Measurements from ENCODE around the gene ETFA.

The ETFA gene

GRCh38 chr15:76192715-76193114 lies 118.6 kb downstream of the ETFA start:
- DNase-seq = no peak

- no peak for DNase-seq
Measured at GRCh38 chr15:76191539-76192244, 119.6 kb downstream of the ETFA start.

DNA sequence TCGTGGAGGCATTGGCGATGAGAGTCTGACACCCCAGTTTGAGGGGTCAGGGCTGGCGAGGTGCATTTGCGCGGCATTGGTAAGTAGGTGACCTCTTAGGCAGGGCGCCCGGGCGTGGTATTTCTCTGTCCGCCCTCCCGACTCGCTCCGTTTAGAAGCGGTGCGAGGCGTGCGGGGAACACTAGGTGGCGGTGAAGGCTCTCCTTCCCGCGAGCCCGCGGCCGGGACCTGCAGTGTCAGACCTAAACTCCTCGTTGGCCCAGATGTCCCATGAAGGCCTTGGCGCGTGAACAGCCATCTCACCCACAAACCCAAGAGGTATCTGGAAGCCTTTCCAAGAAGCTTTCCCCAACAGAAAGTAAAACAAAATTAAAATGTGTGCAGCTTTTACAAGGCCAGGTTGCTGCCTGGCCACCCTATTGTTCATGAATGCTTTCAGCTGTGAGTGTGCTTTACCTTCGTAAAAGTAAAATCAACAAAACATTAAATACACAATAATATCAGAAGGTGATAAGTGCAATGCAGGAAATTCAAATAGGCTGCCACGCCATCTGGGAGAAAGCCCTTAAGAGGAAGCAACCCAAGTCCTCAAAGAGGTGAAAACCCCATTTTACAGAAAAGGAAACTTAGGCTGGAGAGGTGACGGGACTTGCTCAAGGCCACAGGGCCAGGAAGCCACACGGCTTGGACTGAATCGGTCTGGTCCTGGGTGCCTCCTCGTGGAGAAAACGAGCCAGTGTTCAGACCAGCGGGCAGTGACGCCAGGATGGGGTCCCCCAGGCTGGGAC lies 120.3 kb downstream of the ETFA start:
- peak; percentile 62 for DNase-seq

GRCh38 chr15:76190070-76190564 lies 121.2 kb downstream of the ETFA start:
- DNase-seq = no peak

- no peak for DNase-seq
Measured at GRCh38 chr15:76189106-76189505, 122.2 kb downstream of the ETFA start.

DNA sequence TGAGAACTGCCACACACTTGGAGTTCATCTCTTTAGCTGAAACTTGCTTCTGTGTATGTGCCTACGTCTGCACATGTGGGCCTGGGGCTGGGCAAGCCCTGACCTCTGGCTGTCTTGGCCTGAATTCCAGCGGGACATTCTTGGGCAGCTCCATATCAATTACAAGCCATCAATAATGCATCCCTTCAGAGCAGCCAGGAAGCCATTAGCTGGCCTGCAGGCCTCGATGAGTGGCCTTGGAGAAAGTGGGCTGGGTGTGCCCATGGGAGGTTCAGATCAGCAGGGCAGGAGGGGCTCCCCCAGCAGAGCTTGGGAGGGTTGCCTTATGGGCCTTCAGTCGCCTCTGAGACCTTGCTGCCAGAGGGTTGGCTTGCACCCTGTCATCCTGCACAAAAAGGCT lies 124.1 kb downstream of the ETFA start:
- DNase-seq = no peak

- no peak for DNase-seq
Measured at GRCh38 chr15:76185716-76186115, 125.6 kb downstream of the ETFA start.

DNA sequence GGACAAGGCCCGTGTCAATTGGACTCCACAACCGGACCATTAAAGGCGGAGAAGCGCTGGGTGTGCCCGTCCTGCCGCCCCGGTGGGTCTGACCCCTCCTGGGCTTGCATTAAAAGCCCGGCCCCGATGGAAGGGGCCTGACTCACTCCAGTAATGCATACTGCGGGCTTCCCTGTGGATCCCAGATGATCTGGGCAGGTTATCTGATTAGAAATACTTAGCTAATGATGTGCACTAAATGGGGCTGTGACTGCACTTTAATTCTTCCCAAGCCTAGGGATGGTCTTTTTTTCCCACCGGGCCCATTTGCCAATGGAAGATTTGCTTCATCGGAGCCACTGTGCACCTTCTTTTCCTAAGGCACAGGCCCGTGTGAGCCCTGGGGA lies 126.6 kb downstream of the ETFA start:
- no peak for DNase-seq

DNA sequence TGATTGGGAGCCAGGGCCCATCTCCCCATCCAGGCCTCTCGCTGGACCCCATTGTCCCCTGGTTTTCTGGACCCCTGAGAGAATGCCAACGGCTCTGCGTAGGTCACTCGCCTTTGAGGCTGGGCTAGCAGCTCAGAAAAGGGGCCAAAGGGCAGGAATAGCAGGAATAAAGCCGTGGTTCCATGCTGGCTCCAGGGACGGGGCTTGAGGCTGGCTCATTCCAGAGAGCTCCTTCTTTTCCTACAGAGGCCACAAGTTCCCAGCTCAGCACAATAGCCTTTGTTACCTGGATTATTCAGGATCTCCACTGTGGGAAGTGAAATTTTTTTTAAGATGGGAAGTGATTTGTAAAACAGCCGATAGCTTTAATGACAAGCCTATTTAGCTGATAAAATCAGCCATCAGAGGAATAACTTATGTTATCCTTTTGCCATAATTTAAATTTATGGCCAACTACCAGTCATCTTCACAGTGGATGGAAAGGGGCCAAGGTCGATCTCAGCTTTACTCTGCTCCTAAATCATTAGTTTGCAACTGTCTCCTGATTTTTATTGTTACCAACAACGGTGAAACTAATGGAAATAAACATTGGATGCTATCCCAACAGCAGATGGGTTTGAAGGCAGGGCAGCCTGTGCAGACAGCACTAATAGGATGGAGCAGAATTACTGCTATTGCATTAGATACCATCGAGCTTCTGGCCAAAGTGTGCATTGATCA lies 127.2 kb downstream of the ETFA start:
- DNase-seq = no peak

DNA sequence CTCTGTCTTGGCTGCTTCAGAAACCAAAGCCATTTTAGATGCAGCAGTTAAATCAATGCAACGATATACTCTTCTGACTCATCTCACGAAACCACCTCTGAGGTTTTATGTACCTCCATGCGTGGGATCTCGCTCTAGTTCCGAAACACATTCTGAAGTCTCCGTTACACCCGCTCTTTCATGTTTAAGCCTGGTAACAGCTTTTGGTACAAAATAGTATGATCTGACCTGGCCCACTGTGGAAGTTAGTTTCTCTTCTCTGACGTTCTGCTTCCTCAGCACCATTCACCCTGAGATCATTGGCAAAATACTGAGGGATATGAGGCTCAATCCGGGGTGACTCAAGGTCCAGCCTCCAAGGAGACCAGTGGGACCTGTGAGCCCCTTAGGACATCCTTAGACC lies 129.6 kb downstream of the ETFA start:
- no peak for DNase-seq

- no peak for DNase-seq
Measured at GRCh38 chr15:76180321-76180720, 130.9 kb downstream of the ETFA start.

DNA sequence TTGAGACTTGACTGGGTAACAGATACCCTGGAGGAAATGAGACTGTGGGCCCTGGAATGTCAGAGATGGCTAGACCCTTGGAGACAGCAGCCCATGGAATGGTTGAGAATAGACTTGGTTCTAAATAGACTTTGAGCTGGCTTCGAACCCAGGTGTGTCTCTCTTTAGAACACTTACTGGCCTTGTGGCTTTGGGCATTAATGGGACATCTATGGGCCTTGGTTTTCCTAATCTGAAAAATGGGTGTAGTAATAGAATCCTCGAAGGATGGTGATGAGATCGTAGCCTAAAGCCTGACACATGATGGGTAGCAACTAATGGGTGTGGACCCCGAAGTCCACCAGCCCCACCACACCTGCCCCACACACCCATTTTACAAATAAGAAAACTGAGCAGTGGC lies 132.2 kb downstream of the ETFA start:
- no peak for DNase-seq

GRCh38 chr15:76178296-76179000 lies 132.8 kb downstream of the ETFA start:
- DNase-seq = no peak

DNA sequence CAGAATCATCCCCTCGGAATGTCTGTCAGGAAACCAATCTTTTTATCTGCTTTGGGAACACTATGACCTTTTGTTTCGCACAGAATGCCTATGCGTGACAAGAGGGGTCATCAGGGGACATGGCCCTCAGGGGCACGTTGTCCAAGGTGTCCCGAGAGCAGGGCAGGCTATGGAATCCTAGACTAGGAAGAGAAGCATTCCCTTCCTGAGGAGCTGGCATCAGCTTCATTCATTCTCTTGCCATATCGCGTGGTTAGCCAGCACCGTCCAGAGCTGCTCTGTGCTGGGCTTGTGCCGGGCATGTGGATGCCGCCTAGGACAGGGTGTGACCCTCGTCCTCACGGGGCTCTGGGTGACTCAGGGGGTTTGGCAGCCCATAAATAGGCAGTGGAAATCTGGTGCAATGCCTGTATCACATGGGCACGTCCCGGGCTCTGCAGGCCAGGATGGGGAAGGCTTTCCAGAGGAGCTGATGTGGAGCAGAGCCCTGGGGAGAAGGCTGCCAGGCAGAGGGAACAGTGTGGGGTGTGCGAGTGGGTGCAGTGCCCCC lies 133.7 kb downstream of the ETFA start:
- no peak for DNase-seq

DNA sequence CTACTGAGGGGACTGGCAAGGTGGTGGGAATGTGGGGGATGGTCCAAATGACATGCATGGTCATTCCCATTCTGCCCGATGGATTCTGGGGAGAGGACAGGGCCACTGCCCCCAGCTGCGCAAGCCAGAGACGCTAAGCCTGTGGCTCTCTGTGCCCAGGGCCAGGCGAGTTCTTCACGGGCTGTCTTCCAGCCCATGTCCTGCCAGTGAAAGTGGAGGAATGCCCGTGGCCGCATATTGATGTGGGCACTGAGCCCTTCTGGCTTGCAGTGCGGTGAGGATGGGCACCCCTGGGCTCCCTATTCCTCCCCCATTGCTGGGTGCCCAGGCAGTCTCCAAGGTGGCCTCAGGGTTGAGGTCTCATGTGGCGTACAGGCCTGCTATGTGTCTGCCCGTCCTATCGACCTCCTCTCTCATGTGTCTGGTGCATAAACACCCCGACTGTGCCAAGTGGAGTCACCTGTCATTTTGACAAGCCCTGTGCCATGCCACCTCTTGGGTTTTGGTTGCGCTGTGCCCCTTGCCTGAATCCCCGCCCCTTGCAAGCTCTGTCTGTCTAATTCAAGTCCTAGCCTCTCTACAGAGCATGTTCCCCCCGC lies 134.7 kb downstream of the ETFA start:
- no peak for DNase-seq

DNA sequence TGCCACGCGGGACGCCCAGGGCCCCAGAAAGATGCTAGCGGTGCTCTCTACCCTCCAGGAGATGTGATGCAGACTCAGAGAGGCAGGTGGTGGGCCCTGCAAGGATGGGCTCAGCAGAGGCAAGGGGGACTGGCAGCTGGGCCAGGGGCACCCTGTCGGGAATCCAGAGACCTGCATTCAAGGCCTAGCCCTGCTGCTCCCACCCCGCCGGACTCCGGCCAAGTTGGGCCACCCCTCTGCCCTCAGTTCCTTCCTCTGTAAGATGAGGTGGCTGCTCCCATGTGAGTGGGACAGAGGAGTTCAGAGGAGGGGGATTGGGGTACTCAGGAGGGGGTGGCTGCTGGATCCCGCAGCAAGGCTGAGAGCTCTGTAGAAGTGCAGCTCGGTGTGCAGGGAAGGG lies 135.2 kb downstream of the ETFA start:
- DNase-seq = no peak

DNA sequence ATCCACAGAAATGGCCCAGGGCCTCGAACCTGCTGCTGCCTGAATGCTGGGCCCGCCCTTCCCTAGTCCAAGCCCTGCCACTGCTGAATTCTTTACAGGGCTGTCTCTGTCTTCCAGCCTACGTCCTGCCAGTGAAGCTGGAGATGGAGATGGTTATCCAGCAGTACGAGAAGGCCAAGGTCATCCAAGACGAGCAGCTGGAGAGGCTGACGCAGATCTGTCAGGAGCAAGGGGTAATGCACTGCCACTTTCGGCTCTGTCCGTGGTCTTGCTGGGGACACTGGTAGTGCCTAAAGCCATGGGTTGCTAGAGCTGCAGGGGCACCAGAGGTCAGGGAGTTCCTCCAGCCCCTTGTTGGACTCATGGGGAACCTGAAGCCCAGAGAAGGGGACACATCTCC lies 135.8 kb downstream of the ETFA start:
- no peak for DNase-seq

GRCh38 chr15:76174654-76175053 lies 136.6 kb downstream of the ETFA start:
- no peak for DNase-seq

GRCh38 chr15:76173317-76173834 lies 137.9 kb downstream of the ETFA start:
- no peak for DNase-seq

GRCh38 chr15:76172782-76173181 lies 138.5 kb downstream of the ETFA start:
- DNase-seq = no peak

DNA sequence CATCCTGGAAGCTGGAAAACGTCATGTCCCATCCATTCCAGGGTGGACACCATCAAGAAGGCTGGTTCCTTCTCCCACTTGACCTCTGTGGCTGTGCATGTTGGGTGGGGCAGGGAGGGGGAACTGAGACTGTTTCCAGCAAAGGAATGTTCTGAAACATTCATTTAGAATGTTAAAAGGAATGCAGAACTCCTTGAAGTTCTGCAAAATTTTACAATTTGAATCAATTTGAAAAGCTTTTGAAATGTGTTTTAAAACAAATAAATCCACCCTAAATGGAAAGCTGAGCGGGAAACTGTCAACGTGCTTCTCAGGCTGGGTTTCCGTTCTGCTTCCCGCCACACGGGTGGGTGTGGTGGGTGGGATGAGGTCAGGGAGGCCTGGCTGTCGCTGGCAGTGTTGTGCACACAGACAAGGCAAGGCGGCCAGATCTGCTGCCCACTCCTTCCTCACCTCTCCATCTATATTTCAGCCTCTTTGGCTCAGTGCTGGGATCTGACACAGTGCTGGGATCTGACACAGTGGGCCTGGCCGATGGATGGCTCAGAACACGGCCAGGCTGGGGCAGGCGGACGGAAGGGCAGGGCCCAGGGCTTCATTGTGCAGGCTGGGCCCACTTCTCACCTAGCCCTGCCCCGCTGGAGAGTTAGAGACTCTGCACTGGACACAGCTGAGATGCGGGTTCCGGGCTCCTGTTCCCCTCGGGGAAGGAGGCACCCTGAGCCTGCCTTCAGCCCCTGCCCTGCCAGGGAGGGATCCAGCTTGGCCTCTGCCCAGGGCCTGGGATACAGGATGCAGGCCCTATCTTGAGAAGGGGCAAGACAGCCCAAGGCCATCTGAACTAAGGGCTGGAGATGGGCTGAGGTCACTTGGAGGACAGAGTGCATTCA lies 141.1 kb downstream of the ETFA start:
- DNase-seq = no peak
